Measurements from ENCODE around the gene ATG3.
A peak's percentile ranks its signal among the peaks of the same experiment; 100 is the strongest.
"Not testable (repeated sequence)": the region's sequence is repeated elsewhere in the genome, so short reads cannot be mapped to it uniquely, and the experiment has no call there.

Gene ATG3
- total RNA-seq, result 60.0 to 88.9 (median 67.4) reads per million in 3 experiments

GRCh38 chr3:112561734-112562529, at the start of gene ATG3, which contains the start of gene SLC35A5:
Gene ATG3 (minus strand): TSS chr3:112561962. CDS start chr3:112561528, 434 bp downstream.
Gene SLC35A5 (plus strand): TSS chr3:112562045. CDS start chr3:112563404, 1,359 bp downstream.
- DNase-seq, result peak; percentile 99

DNA sequence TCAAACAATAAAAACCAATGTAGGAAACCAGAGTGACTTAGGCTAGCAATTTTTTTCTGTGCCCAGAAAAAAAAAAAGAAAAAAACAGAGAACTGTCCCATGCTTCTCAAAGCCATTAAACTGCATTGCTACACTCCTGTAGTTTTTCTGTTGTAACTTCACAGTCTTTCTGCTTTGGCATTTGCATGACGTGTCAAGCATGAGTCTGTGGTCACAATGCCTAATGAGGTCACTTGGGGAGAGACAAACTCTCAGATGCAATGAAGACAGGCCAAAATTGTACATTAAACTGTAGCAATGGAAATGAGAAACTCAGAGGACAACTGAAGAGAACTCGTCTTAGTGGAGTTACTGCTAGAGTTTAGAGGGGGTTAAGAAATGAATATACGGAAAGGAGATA, 48.4 kb upstream of the ATG3 start:
- DNase-seq, result no peak

DNA sequence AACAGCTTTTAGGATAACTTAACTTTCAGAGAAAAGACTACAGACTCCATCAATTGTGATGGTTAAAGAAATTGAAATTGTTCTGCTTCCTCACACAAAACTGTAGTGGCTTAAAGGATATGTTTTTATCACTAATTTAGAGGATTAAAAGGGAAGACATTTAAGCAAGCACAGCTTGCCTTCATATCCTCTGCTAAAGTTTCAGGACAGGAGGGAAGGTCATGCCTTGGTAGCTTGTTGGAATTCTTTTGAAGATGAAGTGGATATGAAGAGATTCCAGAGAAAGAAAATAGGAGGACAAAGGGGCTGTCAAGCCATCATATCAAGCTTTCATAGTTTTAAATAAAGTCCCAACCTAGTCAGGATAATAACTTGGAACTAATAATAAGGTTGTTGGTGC, 46.1 kb upstream of the ATG3 start:
- DNase-seq, result no peak

DNA sequence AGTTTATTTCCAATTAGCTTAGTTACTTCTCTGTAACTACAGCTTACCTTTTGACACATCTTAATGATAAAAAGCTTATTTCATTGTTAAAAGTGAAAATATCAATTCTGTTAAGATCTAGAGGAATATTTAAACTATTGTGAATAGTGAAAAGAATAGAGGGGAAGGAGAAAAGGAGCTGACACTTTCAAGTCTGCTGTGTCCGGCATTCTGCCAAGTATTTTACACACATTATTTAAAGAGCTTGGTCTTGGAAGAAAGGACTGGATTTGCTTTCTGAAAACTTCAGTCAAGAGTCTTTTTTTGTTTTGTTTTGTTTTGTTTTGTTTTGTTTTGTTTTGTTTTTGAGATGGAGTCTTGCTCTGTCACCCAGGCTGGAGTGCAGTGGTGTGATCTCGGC, 44.3 kb upstream of the ATG3 start:
- DNase-seq, result no peak

GRCh38 chr3:112605285-112605684, 43.5 kb upstream of the ATG3 start:
- DNase-seq, result no peak

DNA sequence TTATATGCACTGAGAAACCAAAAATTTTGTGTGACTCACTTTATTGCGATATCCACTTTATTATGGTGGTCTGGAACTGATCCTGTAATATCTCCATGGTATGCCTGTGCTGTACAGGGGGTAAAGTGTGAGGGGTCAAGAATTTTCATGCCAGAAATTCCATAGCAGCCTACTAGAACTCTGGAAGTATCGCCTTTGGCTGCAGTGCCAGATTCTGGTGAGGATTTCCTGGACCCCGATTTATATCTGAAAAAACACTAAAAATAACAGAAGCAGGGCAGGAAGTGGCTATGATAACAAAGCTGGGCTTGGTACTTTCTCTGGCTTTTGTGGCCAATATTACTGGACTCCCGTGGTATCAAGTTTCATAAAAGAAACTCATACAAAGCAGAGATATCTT, 42.8 kb upstream of the ATG3 start:
- DNase-seq, result no peak

DNA sequence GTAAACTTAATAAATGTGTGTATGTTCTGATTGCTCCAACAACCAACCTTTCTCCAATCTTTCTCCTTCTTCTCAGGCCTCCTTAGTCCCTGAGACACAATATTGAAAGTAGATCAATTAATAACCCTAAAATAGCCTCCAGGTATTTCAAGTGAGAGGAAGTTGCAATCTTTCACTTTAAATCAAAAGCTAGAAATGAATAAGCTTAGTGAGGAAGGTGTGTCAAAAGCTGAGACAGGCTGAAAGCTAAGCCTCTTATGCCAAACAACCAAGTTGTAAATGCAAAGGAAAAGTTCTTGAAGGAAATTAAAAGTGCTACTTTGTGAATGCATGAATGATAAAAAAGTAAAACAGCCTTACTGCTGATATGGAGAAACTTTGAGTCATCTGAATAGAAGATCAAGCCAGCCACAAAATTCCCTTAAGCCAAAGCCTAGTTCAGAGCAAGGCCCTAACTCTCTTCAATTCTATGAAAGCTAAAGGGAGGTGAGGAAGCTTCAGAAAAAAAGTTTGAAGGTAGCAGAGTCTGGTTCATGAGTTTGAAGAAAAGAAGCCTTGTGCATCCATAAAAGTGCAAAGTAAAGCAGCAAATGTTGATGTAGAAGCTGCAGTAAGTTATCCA, 40.6 kb upstream of the ATG3 start:
- DNase-seq, result no peak

- no peak for DNase-seq
Observed at GRCh38 chr3:112598731-112599130, 37.0 kb upstream of the ATG3 start.

GRCh38 chr3:112597945-112598344, 36.2 kb upstream of the ATG3 start:
- DNase-seq, result no peak

DNA sequence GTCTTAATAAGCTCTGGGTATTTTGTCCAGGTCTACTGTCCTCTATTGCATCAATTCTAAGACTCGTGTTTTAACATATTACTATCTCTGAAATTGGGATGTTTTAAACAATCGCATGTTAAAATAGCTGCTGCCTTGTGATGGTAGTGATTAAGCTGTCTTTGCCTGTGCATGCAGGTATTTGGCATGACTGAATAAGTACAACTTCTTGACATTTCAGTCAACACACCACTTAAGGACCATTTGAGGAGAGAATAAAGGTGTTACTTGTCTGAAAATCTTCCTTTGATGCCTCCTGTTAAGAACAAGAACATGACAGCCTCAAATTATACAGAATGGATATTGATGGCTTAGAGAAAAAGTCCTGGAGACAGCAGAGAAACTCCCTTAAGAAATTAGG, 33.1 kb upstream of the ATG3 start:
- DNase-seq, result no peak

DNA sequence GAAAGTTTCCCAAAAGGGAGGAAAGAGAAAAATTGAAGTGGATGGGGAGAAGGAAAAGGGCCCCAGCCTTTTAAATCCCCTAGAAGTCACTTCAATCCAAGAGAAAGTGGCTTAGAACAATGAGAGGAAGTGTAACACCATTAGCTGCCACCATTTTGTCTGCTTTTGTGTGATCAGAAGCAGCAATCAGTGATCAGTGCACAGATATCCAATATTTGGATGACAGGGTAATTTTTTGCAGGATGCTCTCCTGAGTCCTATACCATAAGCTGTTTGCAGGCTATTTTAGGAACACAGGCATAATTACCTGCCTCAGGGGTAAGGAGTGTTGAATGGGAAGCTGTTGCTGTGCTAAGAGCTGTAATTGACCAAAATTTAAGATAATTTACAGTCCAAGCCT, 31.5 kb upstream of the ATG3 start:
- no peak for DNase-seq

DNA sequence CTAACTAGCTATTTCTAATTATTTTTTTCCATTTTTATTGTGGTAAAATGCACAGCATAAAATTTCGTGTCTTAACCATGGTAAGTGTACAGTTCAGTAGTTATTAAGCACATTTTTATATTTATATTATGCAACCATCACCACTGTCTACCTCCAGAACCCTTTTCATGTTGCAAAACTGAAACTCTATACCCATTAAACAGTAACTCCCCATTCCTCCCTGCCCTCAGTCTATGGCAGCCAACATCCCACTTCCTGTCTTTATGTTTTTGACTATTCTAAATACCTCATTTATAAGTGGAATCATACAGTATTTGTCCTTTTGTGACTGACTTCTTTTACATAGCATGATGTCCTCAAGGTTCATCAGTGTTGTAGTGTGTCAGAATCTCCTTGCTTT, 25.6 kb upstream of the ATG3 start:
- no peak for DNase-seq

GRCh38 chr3:112585782-112586181, 24.0 kb upstream of the ATG3 start:
- DNase-seq, result no peak

GRCh38 chr3:112583105-112583504, 21.3 kb upstream of the ATG3 start:
- DNase-seq, result no peak

DNA sequence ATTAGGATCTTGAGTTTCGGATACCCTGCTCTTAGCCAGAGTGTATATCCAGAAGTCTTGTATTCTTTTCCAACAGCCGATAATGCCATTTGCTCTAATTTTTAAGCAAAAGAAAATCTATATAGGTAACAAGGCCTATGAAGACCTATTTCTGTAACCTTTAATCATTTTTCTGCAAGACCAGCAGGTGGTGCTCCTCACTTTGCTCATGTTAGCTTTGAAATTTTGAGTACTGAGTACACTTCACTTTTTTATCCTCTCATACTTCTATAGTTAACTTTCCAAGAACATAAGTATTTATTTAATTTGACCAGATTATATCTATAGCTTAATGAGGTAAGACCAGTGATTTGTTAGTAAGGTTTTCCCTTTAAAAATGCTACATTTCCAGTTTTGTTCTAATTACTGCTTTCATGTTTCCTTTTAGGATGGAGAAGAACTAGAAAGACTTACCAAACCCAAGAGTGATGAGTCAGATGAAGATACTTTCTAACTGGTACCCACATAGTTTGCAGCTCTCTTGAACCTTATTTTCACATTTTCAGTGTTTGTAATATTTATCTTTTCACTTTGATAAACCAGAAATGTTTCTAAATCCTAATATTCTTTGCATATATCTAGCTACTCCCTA, 20.6 kb upstream of the ATG3 start:
- DNase-seq, result peak; percentile 3

- DNase-seq, result no peak
Observed at GRCh38 chr3:112579697-112580096, 17.9 kb upstream of the ATG3 start.

DNA sequence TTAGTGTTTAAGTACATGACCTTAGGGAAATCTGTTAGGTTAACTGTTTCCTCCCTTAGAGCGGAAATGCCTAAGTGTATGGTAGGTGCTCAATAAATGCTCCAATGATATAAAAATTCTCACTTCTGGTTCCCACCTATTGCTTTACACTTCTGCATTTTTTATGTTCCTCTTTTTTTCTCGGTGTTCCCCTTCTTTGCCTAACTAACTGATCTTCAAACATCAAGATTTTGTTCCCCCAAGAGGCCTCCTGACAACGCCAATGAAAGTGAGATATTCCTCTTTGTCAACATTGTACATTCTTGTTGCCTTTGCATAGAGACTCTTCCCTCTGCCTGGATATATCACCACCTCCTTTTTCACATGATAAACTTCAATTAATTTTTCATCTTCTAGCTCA, 17.5 kb upstream of the ATG3 start:
- no peak for DNase-seq

- no peak for DNase-seq
Observed at GRCh38 chr3:112572701-112573100, 10.9 kb upstream of the ATG3 start.

DNA sequence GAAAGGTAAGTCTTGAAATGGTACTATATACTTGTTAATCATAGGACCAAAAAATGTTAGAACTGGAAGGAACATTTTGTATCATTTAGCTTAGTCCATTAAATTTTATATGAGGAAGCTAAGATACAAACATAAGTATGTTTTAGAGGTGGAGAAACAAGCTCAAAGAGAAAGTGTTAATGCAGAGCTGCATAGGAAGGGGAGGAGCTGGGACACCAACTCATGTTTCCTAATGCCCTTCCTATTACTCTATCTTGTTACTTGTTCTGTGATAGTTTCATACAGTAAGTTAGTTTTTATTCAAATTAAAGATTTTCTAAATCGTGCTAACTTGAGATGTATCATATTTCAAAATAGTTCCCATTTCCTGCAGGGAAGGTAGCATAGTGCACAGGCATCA, 7.5 kb upstream of the ATG3 start:
- no peak for DNase-seq

GRCh38 chr3:112568642-112569041, 6.9 kb upstream of the ATG3 start:
- no peak for DNase-seq

DNA sequence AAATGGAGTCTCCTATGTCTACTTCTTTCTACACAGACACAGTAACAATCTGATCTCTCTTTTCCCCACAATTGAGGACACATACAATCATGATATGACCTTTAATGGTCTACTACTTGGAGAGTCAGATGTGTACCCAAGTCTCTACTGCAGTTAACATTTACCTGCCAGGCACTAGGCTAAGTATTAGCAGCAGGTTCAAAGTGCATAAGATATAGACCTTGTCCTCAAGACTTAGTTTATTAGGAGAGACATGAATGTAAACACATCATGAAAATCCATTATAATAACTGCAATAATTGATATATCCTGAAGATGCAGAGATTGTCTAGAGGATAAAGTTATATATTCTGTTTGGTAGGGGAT, 3.2 kb upstream of the ATG3 start:
- DNase-seq, result no peak

DNA sequence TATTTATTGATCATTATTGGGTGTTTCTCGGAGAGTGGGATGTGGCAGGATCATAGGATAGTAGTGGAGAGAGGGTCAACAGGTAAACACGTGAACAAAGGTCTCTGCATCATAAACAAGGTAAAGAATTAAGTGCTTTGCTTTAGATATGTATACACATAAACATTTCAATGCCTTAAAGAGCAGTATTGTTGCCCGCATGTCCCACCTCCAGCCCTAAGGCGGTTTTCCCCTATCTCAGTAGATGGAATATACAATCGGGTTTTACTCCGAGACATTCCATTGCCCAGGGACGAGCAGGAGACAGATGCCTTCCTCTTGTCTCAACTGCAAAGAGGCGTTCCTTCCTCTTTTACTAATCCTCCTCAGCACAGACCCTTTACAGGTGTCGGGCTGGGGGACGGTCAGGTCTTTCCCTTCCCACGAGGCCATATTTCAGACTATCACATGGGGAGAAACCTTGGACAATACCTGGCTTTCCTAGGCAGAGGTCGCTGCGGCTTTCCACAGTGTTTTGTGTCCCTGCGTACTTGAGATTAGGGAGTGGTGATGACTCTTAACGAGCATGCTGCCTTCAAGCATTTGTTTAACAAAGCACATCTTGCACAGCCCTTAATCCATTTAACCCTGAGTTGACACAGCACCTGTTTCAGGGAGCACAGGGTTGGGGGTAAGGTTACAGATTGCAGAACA, 2.6 kb upstream of the ATG3 start:
- DNase-seq, result not testable (repeated sequence)

DNA sequence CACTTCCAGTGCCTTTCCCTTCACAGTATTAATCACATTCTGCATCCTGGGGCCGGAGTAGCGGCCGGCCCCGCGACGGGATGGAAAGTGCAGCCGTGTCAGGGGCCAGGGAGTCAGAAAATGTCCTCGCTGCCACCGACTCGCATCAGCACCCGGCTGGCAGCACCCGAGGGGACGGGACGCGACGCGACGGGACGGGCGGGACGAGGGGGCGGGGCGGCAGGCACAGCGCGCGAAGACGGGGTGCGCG, 353 bp downstream of the ATG3 start:
- DNase-seq, result no peak

All from central memory CD4-positive, alpha-beta T cell (primary cell).